Tibial nerve (tissue), 4 donors: Measurements from ENCODE around the gene LMOD2.
A peak's percentile ranks its signal among the peaks of the same experiment; 100 is the strongest.

ENCODE experiments used
- EP300 ChIP-seq, 2 donors: sonication (generic); formaldehyde crosslinking; IDR thresholded peaks; one replicate each; pipeline ENCODE4 v1.6.1; 2017; ENCODE audit warnings: antibody characterized with exemption in 2 of 2, mild to moderate bottlenecking in 1 of 2
- POLR2A ChIP-seq, 2 donors: fragments of 450-650 bp; IDR thresholded peaks; one replicate each; pipeline ENCODE4 v1.6.1; 2017; ENCODE audit warnings: antibody characterized with exemption in 2 of 2, mild to moderate bottlenecking in 2 of 2, moderate library complexity in 2 of 2
- TF ChIP-seq, protein P1 (sequence below), 5 experiments: fragments of 200-600 bp in 3 of 5; fragments of 450-650 bp in 2 of 5; sonication (generic) in 3 of 5; IDR thresholded peaks; one replicate each; pipeline ENCODE4 v1.5.1; 2016 to 2019; ENCODE audit warnings: antibody characterized with exemption in 5 of 5, mild to moderate bottlenecking in 3 of 5, moderate library complexity in 2 of 5

DNA sequence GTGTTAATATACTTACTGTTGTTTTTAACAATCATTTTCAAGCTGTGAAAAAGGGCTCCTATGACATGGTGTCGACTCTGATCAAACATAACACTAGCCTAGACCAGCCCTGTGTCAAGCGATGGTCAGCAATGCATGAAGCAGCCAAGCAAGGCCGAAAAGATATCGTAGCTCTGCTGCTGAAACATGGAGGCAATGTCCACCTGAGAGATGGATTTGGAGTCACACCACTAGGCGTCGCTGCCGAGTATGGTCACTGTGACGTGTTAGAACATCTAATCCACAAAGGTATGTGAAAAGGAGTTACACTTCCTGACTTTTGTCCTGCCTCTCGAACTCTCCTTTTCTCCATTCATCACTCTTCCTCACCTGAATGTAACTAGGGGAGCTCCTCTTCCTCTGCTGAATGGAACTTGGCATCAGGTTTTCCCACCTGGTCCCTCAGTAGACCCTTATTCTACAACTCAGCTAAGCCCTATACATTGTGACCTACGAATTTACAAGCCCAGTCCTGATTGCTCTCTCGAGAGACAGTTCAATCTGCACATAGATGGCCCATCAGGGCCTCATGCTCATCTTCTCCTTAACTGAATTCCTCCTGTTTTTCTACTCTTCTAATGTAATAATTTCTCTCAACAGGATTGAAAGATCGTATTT is 31.0 kb upstream of the LMOD2 start:
- TF ChIP-seq, protein P1, sequence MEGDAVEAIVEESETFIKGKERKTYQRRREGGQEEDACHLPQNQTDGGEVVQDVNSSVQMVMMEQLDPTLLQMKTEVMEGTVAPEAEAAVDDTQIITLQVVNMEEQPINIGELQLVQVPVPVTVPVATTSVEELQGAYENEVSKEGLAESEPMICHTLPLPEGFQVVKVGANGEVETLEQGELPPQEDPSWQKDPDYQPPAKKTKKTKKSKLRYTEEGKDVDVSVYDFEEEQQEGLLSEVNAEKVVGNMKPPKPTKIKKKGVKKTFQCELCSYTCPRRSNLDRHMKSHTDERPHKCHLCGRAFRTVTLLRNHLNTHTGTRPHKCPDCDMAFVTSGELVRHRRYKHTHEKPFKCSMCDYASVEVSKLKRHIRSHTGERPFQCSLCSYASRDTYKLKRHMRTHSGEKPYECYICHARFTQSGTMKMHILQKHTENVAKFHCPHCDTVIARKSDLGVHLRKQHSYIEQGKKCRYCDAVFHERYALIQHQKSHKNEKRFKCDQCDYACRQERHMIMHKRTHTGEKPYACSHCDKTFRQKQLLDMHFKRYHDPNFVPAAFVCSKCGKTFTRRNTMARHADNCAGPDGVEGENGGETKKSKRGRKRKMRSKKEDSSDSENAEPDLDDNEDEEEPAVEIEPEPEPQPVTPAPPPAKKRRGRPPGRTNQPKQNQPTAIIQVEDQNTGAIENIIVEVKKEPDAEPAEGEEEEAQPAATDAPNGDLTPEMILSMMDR (IDR thresholded peaks at IDR 0.05), result peak in 1 of 5 experiments; percentile 43
- TF ChIP-seq POLR2A (IDR thresholded peaks at IDR 0.05), result no peak
- TF ChIP-seq EP300 (IDR thresholded peaks at IDR 0.05), result no peak
